IMR-90 (cell line): ENCODE measurements around the gene CLUH. TPM values are rescaled to one million over a fixed set of nuclear protein-coding genes. Genes with fewer than 3 reads are reported as not detected.

Experiments
- ATAC-seq: fragments of 200-7000 bp; cut with Tn5 transposase; 2 replicates; pipeline ENCODE4 v1.9.1; 2020; ENCODE audit warnings: low read depth, mild to moderate bottlenecking, moderate library complexity
- BruUV-seq: library from RNA; stranded (reverse); fragments of 400-500 nt; replicated peaks from 2 replicates; lab custom pipeline; 2021; lab: Mats Ljungman, UMichigan
- CTCF ChIA-PET: fragments of 300-600 bp; formaldehyde crosslinking; extraction: SDS; loops from one replicate; lab custom pipeline; 2021; ENCODE audit warnings: antibody characterized with exemption; lab: Yijun Ruan, JAX
- POLR2A ChIA-PET: fragments of 300-600 bp; sonication (Branson Sonifier 250); formaldehyde crosslinking; loops from one replicate; lab custom pipeline; 2022; ENCODE audit warnings: antibody characterized with exemption; ENCODE audit not compliant: unreplicated experiment; lab: Charles Lee
- DNase-seq: peaks from one replicate; pipeline ENCODE4 v3.0.0; 2013
- H2AFZ ChIP-seq: replicated peaks from 2 replicates; pipeline ENCODE3; 2013; ENCODE audit warnings: low read length, mild to moderate bottlenecking; ENCODE audit not compliant: poor library complexity
- H2AK5ac ChIP-seq: 2 replicates; pipeline ENCODE4 v1.6.1; 2013; ENCODE audit warnings: low read depth, low read length, inconsistent platforms
- H2AK9ac ChIP-seq: replicated peaks from 2 replicates; pipeline ENCODE3; 2013; ENCODE audit warnings: mild to moderate bottlenecking, low read depth, low read length, moderate library complexity; ENCODE audit not compliant: poor library complexity
- H2BK120ac ChIP-seq: 2 replicates; pipeline ENCODE4 v1.6.1; 2013; ENCODE audit warnings: low read depth, low read length, inconsistent platforms
- H2BK15ac ChIP-seq: 3 replicates; pipeline ENCODE4 v1.6.1; 2013; ENCODE audit warnings: low read depth, low read length, inconsistent platforms
- H2BK20ac ChIP-seq: 2 replicates; pipeline ENCODE4 v1.6.1; 2013; ENCODE audit warnings: low read depth, mild to moderate bottlenecking, inconsistent platforms, low read length, moderate library complexity
- H2BK5ac ChIP-seq: 2 replicates; pipeline ENCODE4 v1.6.1; 2013; ENCODE audit warnings: mild to moderate bottlenecking, low read depth, low read length, inconsistent platforms; ENCODE audit not compliant: poor library complexity, severe bottlenecking
- H3K14ac ChIP-seq: replicated peaks from 2 replicates; pipeline ENCODE4 v1.6.1; 2013; ENCODE audit warnings: low read depth, low read length, inconsistent platforms
- H3K18ac ChIP-seq: 2 replicates; pipeline ENCODE4 v1.6.1; 2013; ENCODE audit warnings: low read depth, low read length, control low read depth
- H3K23ac ChIP-seq: 2 replicates; pipeline ENCODE4 v1.6.1; 2013; ENCODE audit warnings: low read depth, low read length, inconsistent platforms
- H3K27ac ChIP-seq: 2 replicates; pipeline ENCODE4 v1.5.1; 2013; ENCODE audit warnings: mild to moderate bottlenecking, control low read depth, low read length; ENCODE audit not compliant: insufficient read depth
- H3K27me3 ChIP-seq: 2 replicates; pipeline ENCODE4 v1.6.1; 2013; ENCODE audit warnings: low read length; ENCODE audit not compliant: control insufficient read depth, insufficient read depth
- H3K36me3 ChIP-seq: 2 replicates; pipeline ENCODE4 v1.6.1; 2013; ENCODE audit warnings: low read length, mixed read lengths; ENCODE audit not compliant: control insufficient read depth, insufficient read depth
- H3K4ac ChIP-seq: 2 replicates; pipeline ENCODE4 v1.6.1; 2013; ENCODE audit warnings: low read depth, low read length, inconsistent platforms
- H3K4me1 ChIP-seq: 2 replicates; pipeline ENCODE4 v1.6.1; 2013; ENCODE audit warnings: low read length, mixed read lengths; ENCODE audit not compliant: control insufficient read depth, insufficient read depth
- H3K4me2 ChIP-seq: 2 replicates; pipeline ENCODE4 v1.6.1; 2013; ENCODE audit warnings: low read depth, mild to moderate bottlenecking, control low read depth, low read length, moderate library complexity
- H3K4me3 ChIP-seq: 2 replicates; pipeline ENCODE4 v1.5.1; 2013; ENCODE audit warnings: low read depth, mild to moderate bottlenecking, control low read depth, low read length, moderate library complexity; ENCODE audit not compliant: insufficient read depth
- H3K56ac ChIP-seq: 2 replicates; pipeline ENCODE4 v1.6.1; 2013; ENCODE audit warnings: low read length, inconsistent platforms; ENCODE audit not compliant: insufficient read depth; ENCODE audit errors: extremely low read depth
- H3K79me1 ChIP-seq, 2 experiments: 2 replicates each; pipeline ENCODE4 v1.6.1; 2013; ENCODE audit warnings: low read length in 2 of 2, inconsistent platforms in 1 of 2, low read depth in 1 of 2
- H3K9ac ChIP-seq: 2 replicates; pipeline ENCODE4 v1.6.1; 2013; ENCODE audit warnings: low read depth, low read length, control low read depth
- H3K9me1 ChIP-seq: 2 replicates; pipeline ENCODE4 v1.6.1; 2013; ENCODE audit warnings: low read length, inconsistent platforms; ENCODE audit not compliant: insufficient read depth
- H3K9me3 ChIP-seq: 2 replicates; pipeline ENCODE4 v1.6.1; 2013; ENCODE audit warnings: low read length; ENCODE audit not compliant: control insufficient read depth, insufficient read depth
- H4K20me1 ChIP-seq: 2 replicates; pipeline ENCODE4 v1.6.1; 2013; ENCODE audit warnings: low read length, inconsistent platforms; ENCODE audit not compliant: insufficient read depth
- H4K5ac ChIP-seq: 2 replicates; pipeline ENCODE4 v1.6.1; 2013; ENCODE audit warnings: mild to moderate bottlenecking, low read depth, low read length, control low read depth
- H4K8ac ChIP-seq, 2 experiments: 2 replicates each; pipeline ENCODE4 v1.6.1; 2013; ENCODE audit warnings: low read depth in 2 of 2, low read length in 2 of 2, control low read depth in 1 of 2, inconsistent platforms in 1 of 2
- H4K91ac ChIP-seq: 2 replicates; pipeline ENCODE4 v1.6.1; 2013; ENCODE audit warnings: low read depth, low read length, inconsistent platforms; ENCODE audit not compliant: insufficient read depth
- MAZ ChIP-seq: IDR thresholded peaks from 2 replicates; pipeline ENCODE4 v1.6.1; 2012; ENCODE audit warnings: low read depth, mild to moderate bottlenecking, low read length, improper control_type of control experiment, moderate library complexity, borderline replicate concordance
- WGBS, 2 experiments: methylation state at CpG; one replicate each; pipeline versions ENCODE4 v1.1.5 to v1.1.7; 2013; ENCODE audit warnings: missing lambda C conversion rate in 2 of 2; ENCODE audit not compliant: insufficient read length in 1 of 2; ENCODE audit errors: extremely low coverage in 2 of 2; 5-methylcytosine and 5-hydroxymethylcytosine counted together
- dilution Hi-C: fragments of 300-500 bp; cut with HindIII; formaldehyde crosslinking; loops from one replicate; pipeline ENCODE4 v1.14.3; 2018; ENCODE audit warnings: low sequenced_read_pairs; ENCODE audit not compliant: unreplicated experiment
- in situ Hi-C: fragments of 300-500 bp; cut with MboI; formaldehyde crosslinking; loops from 3 replicates; pipeline ENCODE4 v1.14.3; 2019; ENCODE audit warnings: low sequenced_read_pairs, inconsistent platforms, mixed read lengths
- intact Hi-C: fragments of 100-400 bp; cut with micrococcal nuclease; formaldehyde crosslinking; loops from 2 replicates; pipeline ENCODE4 v1.10.0; 2022
- polyA plus RNA-seq, 3 experiments: library from polyadenylated mRNA; depleted of rRNA; stranded (reverse); fragments of >200 nt; gene quantifications; 2 replicates each; pipeline ENCODE4 v1.2.3, GENCODE V29; 2012; ENCODE audit warnings: low replicate concordance in 1 of 3
- total RNA-seq: library from RNA; depleted of rRNA; stranded (reverse); fragments of >200 nt; gene quantifications from 2 replicates; pipeline ENCODE4 v1.2.3, GENCODE V29; 2012

Gene CLUH
- total and polyA plus RNA-seq, 2 of the 4 experiments (the other 2 are of a cell fraction): 12.9 to 42.0 TPM

GRCh38 chr17:2690165-2691068 lies 21.1 kb downstream of the CLUH start:
- dilution Hi-C loops: no loop called here
- POLR2A ChIA-PET: no interaction called here

More at GRCh38 chr17:2690165-2691068, 21.1 kb downstream of the CLUH start:
- H2BK120ac ChIP-seq: no peak overlapping the region
- CTCF ChIA-PET: no interaction called here
- no peak overlapping the region for H2AK5ac ChIP-seq
- H3K79me1 ChIP-seq: peaks cover 0 to 25% of the 10 kb centered on the region in 2 experiments; a peak in 2 of 4 replicates
- intact Hi-C loops: no loop called here
- H2BK20ac ChIP-seq: no peak overlapping the region
- no peak overlapping the region for H4K5ac ChIP-seq
- no peak overlapping the region for H3K27ac ChIP-seq
- H3K56ac ChIP-seq: no peak overlapping the region
- 79% methylated on average over 9 of the region's 55 CpGs; no CpG with 5 or more reads in 1 of the 2 experiments for WGBS, 2 experiments
- H3K4ac ChIP-seq: no peak overlapping the region
- in situ Hi-C loops: no loop called here
- H3K4me2 ChIP-seq: no peak overlapping the region
- no peak overlapping the region; a peak in 1 of 4 replicates for H4K8ac ChIP-seq
- no peaks in the 10 kb centered on the region for H3K9me3 ChIP-seq
- H2BK15ac ChIP-seq: no peak overlapping the region
- H4K91ac ChIP-seq: no peak overlapping the region
- no peak overlapping the region for H2AFZ ChIP-seq
- DNase-seq: no peak
- H3K4me1 ChIP-seq: peaks cover 5% of the 10 kb centered on the region; the same call in 1 of the 2 replicates
- TF ChIP-seq MAZ: no peak
- H2BK5ac ChIP-seq: no peak overlapping the region
- H3K14ac ChIP-seq: no peak overlapping the region
- H3K9ac ChIP-seq: no peak overlapping the region
- H3K36me3 ChIP-seq: peaks cover 29% of the 10 kb centered on the region
- no peak for ATAC-seq
- BruUV-seq: no TSS peak
- H2AK9ac ChIP-seq: no peak overlapping the region
- peaks cover 9% of the 10 kb centered on the region; the same call in 1 of the 2 replicates for H3K9me1 ChIP-seq
- no peak overlapping the region for H3K23ac ChIP-seq
- H3K27me3 ChIP-seq: no peaks in the 10 kb centered on the region
- no peak overlapping the region for H3K4me3 ChIP-seq
- H3K18ac ChIP-seq: no peak overlapping the region
- H4K20me1 ChIP-seq: peaks cover 22% of the 10 kb centered on the region
